ENCODE measurements around the gene KCNN4. TPM values are rescaled to one million over a fixed set of nuclear protein-coding genes. Genes with fewer than 3 reads are reported as not detected.

Gene KCNN4
- total and polyA plus RNA-seq, 2 experiments from 2014 or later = 0.86 to 3.2 TPM

DNA sequence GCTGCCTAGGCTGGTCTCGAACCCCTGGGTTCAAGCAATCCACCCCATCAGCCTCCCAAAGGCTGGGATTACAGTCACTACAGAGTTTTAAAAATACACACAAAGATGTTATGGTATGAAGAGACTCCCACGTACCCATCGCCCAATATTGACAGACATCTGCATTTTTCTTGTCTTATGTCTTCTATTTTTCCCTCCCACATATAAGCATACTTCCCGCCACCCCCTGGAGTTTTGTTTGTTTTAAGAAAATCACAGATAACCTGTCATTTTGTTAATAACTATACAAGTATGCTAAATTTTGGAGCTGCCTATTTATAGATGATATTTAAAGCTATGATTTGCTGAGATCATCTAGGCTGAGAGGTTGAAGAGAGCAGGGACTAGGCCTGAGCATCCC is 19.8 kb downstream of the KCNN4 start:
- peaks cover 15% of the 10 kb centered on the region for H3K4me1 Mint-ChIP-seq
- Histone ChIP-seq H3K4me2 (no peak overlapping the region), H3K4me1 (ENCODE audit: insufficient read depth) (no peaks in the 10 kb centered on the region; the same call in 1 of the 2 replicates), H3K9me2 (ENCODE audit: insufficient read depth) (no peaks in the 10 kb centered on the region), H3K27me3 (ENCODE audit: insufficient read depth) (no peaks in the 10 kb centered on the region), H3F3A (replicated peaks; ENCODE audit: low read depth) (no peaks in the 10 kb centered on the region), H3K36me3 (ENCODE audit: insufficient read depth) (no peaks in the 10 kb centered on the region), H4K20me1 (replicated peaks; ENCODE audit: insufficient read depth) (no peaks in the 10 kb centered on the region), H3K27ac (ENCODE audit: low read depth) (no peak overlapping the region), H2AFZ (no peak overlapping the region), H3K79me2 (replicated peaks; ENCODE audit: insufficient read depth) (0 out of 2 replicates have a peak, but pooled peaks cover 4% of the 10 kb centered on the region), H3K4me3 (no peak overlapping the region)
- no peak for ATAC-seq
- H3K27me3 Mint-ChIP-seq (ENCODE audit: insufficient read depth, low read depth, poor library complexity) = peaks cover 10% of the 10 kb centered on the region
- peaks cover 10% of the 10 kb centered on the region; the same call in 2 of the 3 replicates for H3K36me3 Mint-ChIP-seq (ENCODE audit: low read depth)
- H3K27ac Mint-ChIP-seq = no peak overlapping the region
- TF ChIP-seq, protein P1, sequence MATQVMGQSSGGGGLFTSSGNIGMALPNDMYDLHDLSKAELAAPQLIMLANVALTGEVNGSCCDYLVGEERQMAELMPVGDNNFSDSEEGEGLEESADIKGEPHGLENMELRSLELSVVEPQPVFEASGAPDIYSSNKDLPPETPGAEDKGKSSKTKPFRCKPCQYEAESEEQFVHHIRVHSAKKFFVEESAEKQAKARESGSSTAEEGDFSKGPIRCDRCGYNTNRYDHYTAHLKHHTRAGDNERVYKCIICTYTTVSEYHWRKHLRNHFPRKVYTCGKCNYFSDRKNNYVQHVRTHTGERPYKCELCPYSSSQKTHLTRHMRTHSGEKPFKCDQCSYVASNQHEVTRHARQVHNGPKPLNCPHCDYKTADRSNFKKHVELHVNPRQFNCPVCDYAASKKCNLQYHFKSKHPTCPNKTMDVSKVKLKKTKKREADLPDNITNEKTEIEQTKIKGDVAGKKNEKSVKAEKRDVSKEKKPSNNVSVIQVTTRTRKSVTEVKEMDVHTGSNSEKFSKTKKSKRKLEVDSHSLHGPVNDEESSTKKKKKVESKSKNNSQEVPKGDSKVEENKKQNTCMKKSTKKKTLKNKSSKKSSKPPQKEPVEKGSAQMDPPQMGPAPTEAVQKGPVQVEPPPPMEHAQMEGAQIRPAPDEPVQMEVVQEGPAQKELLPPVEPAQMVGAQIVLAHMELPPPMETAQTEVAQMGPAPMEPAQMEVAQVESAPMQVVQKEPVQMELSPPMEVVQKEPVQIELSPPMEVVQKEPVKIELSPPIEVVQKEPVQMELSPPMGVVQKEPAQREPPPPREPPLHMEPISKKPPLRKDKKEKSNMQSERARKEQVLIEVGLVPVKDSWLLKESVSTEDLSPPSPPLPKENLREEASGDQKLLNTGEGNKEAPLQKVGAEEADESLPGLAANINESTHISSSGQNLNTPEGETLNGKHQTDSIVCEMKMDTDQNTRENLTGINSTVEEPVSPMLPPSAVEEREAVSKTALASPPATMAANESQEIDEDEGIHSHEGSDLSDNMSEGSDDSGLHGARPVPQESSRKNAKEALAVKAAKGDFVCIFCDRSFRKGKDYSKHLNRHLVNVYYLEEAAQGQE (IDR thresholded peaks at IDR 0.05; ENCODE audit: unreplicated experiment) = no peak
- no peak for TF ChIP-seq NANOG (IDR thresholded peaks at IDR 0.05; ENCODE audit: borderline replicate concordance)
- TF ChIP-seq POLR2AphosphoS5 (IDR thresholded peaks at IDR 0.05; ENCODE audit: low read depth) = no peak
- TF ChIP-seq, protein P2, sequence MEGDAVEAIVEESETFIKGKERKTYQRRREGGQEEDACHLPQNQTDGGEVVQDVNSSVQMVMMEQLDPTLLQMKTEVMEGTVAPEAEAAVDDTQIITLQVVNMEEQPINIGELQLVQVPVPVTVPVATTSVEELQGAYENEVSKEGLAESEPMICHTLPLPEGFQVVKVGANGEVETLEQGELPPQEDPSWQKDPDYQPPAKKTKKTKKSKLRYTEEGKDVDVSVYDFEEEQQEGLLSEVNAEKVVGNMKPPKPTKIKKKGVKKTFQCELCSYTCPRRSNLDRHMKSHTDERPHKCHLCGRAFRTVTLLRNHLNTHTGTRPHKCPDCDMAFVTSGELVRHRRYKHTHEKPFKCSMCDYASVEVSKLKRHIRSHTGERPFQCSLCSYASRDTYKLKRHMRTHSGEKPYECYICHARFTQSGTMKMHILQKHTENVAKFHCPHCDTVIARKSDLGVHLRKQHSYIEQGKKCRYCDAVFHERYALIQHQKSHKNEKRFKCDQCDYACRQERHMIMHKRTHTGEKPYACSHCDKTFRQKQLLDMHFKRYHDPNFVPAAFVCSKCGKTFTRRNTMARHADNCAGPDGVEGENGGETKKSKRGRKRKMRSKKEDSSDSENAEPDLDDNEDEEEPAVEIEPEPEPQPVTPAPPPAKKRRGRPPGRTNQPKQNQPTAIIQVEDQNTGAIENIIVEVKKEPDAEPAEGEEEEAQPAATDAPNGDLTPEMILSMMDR (conservative IDR thresholded peaks at IDR 0.05; ENCODE audit: low read depth in 2 of 2) = no peak
- no peak for TF ChIP-seq ZNF331 (CRISPR knock-in tag; IDR thresholded peaks at IDR 0.05; ENCODE audit: low read depth)
- TF ChIP-seq ZNF114 (CRISPR knock-in tag; IDR thresholded peaks at IDR 0.05) = no peak
- TF ChIP-seq, protein P3, sequence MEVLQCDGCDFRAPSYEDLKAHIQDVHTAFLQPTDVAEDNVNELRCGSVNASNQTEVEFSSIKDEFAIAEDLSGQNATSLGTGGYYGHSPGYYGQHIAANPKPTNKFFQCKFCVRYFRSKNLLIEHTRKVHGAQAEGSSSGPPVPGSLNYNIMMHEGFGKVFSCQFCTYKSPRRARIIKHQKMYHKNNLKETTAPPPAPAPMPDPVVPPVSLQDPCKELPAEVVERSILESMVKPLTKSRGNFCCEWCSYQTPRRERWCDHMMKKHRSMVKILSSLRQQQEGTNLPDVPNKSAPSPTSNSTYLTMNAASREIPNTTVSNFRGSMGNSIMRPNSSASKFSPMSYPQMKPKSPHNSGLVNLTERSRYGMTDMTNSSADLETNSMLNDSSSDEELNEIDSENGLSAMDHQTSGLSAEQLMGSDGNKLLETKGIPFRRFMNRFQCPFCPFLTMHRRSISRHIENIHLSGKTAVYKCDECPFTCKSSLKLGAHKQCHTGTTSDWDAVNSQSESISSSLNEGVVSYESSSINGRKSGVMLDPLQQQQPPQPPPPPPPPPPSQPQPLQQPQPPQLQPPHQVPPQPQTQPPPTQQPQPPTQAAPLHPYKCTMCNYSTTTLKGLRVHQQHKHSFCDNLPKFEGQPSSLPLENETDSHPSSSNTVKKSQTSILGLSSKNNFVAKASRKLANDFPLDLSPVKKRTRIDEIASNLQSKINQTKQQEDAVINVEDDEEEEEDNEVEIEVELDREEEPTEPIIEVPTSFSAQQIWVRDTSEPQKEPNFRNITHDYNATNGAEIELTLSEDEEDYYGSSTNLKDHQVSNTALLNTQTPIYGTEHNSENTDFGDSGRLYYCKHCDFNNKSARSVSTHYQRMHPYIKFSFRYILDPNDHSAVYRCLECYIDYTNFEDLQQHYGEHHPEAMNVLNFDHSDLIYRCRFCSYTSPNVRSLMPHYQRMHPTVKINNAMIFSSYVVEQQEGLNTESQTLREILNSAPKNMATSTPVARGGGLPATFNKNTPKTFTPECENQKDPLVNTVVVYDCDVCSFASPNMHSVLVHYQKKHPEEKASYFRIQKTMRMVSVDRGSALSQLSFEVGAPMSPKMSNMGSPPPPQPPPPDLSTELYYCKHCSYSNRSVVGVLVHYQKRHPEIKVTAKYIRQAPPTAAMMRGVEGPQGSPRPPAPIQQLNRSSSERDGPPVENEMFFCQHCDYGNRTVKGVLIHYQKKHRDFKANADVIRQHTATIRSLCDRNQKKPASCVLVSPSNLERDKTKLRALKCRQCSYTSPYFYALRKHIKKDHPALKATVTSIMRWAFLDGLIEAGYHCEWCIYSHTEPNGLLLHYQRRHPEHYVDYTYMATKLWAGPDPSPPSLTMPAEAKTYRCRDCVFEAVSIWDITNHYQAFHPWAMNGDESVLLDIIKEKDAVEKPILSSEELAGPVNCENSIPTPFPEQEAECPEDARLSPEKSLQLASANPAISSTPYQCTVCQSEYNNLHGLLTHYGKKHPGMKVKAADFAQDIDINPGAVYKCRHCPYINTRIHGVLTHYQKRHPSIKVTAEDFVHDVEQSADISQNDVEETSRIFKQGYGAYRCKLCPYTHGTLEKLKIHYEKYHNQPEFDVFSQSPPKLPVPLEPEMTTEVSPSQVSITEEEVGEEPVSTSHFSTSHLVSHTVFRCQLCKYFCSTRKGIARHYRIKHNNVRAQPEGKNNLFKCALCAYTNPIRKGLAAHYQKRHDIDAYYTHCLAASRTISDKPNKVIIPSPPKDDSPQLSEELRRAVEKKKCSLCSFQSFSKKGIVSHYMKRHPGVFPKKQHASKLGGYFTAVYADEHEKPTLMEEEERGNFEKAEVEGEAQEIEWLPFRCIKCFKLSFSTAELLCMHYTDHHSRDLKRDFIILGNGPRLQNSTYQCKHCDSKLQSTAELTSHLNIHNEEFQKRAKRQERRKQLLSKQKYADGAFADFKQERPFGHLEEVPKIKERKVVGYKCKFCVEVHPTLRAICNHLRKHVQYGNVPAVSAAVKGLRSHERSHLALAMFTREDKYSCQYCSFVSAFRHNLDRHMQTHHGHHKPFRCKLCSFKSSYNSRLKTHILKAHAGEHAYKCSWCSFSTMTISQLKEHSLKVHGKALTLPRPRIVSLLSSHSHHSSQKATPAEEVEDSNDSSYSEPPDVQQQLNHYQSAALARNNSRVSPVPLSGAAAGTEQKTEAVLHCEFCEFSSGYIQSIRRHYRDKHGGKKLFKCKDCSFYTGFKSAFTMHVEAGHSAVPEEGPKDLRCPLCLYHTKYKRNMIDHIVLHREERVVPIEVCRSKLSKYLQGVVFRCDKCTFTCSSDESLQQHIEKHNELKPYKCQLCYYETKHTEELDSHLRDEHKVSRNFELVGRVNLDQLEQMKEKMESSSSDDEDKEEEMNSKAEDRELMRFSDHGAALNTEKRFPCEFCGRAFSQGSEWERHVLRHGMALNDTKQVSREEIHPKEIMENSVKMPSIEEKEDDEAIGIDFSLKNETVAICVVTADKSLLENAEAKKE (CRISPR knock-in tag; IDR thresholded peaks at IDR 0.05) = no peak
- TF ChIP-seq EZH2 (IDR thresholded peaks at IDR 0.05; ENCODE audit: low read depth, unreplicated experiment) = no peak
- no peak for TF ChIP-seq STAT1 (IDR thresholded peaks at IDR 0.05; ENCODE audit: unreplicated experiment)
- TF ChIP-seq CREB1 (CRISPR knock-in tag; IDR thresholded peaks at IDR 0.05; ENCODE audit: low read depth) = no peak
- TF ChIP-seq EZH2phosphoT487 (IDR thresholded peaks at IDR 0.05; ENCODE audit: unreplicated experiment) = no peak
- no peak for TF ChIP-seq JUNB (IDR thresholded peaks at IDR 0.05; ENCODE audit: unreplicated experiment)
- TF ChIP-seq, protein P4, sequence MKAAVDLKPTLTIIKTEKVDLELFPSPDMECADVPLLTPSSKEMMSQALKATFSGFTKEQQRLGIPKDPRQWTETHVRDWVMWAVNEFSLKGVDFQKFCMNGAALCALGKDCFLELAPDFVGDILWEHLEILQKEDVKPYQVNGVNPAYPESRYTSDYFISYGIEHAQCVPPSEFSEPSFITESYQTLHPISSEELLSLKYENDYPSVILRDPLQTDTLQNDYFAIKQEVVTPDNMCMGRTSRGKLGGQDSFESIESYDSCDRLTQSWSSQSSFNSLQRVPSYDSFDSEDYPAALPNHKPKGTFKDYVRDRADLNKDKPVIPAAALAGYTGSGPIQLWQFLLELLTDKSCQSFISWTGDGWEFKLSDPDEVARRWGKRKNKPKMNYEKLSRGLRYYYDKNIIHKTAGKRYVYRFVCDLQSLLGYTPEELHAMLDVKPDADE (IDR thresholded peaks at IDR 0.05) = no peak
- no peak for DNase-seq (ENCODE audit: low spot score)
- no peak overlapping the region for H3K4me3 Mint-ChIP-seq
- H3K9me3 Mint-ChIP-seq = no peaks in the 10 kb centered on the region
